H1 (cell line): Measurements from ENCODE around the gene GCAT. TPM values are rescaled to one million over a fixed set of nuclear protein-coding genes. Genes with fewer than 3 reads are reported as not detected.

Experiments used
- CEBPB ChIP-seq: IDR thresholded peaks from 2 replicates; pipeline ENCODE4 v1.6.1; 2012; ENCODE audit warnings: low read depth, low read length
- CTCF ChIP-seq, 3 experiments: IDR thresholded peaks; 1 replicate in 2 of 3; 2 replicates in 1 of 3; pipeline versions ENCODE4 v1.5.1 to v1.6.1; 2011; ENCODE audit warnings: low read length in 3 of 3, mild to moderate bottlenecking in 3 of 3, inconsistent platforms in 2 of 3, low read depth in 1 of 3, moderate library complexity in 1 of 3; ENCODE audit not compliant: insufficient read depth in 1 of 3; ENCODE audit errors: control extremely low read depth in 1 of 3
- HDAC2 ChIP-seq, 2 experiments: fragments of 300-600 bp in 1 of 2; sonication (generic) in 1 of 2; IDR thresholded peaks; 2 replicates each; pipeline ENCODE4 v1.6.1; 2011 to 2012; ENCODE audit warnings: low read depth in 2 of 2, low read length in 2 of 2, mild to moderate bottlenecking in 2 of 2, moderate library complexity in 2 of 2, borderline replicate concordance in 1 of 2, inconsistent platforms in 1 of 2
- JUN ChIP-seq: IDR thresholded peaks from 2 replicates; pipeline ENCODE4 v1.6.1; 2011; ENCODE audit warnings: low read depth, mild to moderate bottlenecking, improper control_type of control experiment, low read length
- KDM4A ChIP-seq: IDR thresholded peaks from one replicate; pipeline ENCODE4 v1.7.1; 2012; ENCODE audit warnings: low read depth, mild to moderate bottlenecking, moderate library complexity, low read length, inconsistent platforms; ENCODE audit not compliant: severe bottlenecking
- NANOG ChIP-seq: IDR thresholded peaks from 2 replicates; pipeline ENCODE4 v1.6.1; 2011; ENCODE audit warnings: low read length, low read depth, mild to moderate bottlenecking, inconsistent platforms; ENCODE audit not compliant: insufficient read depth, poor library complexity, severe bottlenecking
- SP2 ChIP-seq: IDR thresholded peaks from 2 replicates; pipeline ENCODE4 v1.6.1; 2012; ENCODE audit warnings: mild to moderate bottlenecking, low read length, inconsistent platforms
- TEAD4 ChIP-seq: IDR thresholded peaks from 2 replicates; pipeline ENCODE4 v1.6.1; 2012; ENCODE audit warnings: low read depth, low read length, inconsistent platforms, mixed read lengths
- ZNF274 ChIP-seq: IDR thresholded peaks from 2 replicates; pipeline ENCODE4 v1.7.0; 2012; ENCODE audit warnings: low read length, borderline replicate concordance; ENCODE audit errors: extremely low read depth
- polyA plus RNA-seq, 7 experiments: library from polyadenylated mRNA; depleted of rRNA in 3 of 7; stranded (reverse) in 5 of 7; unstranded in 2 of 7; fragments of >200 nt in 5 of 7; fragments of 200-250 nt in 2 of 7; gene quantifications; 1 replicate in 5 of 7; 2 replicates in 1 of 7; 4 replicates in 1 of 7; pipeline versions ENCODE4 v1.2.1 to v1.2.3, GENCODE V29; 2011 to 2013; ENCODE audit warnings: missing spikeins in 2 of 7, mixed read lengths in 2 of 7
- total RNA-seq: library from RNA; stranded (reverse); fragmentation: NEBNext Ultra II Directional; extraction: Animal tissue kit (Norgen Biotek cat#: 25700); gene quantifications from 2 replicates; pipeline ENCODE4 v1.2.1, GENCODE V29; 2021

GCAT gene
- total and polyA plus RNA-seq, 2 of the 8 experiments (the other 6 are each of a cell fraction or from before 2014, with no cell fraction given) = 24.3 to 47.5 TPM

- TF ChIP-seq CTCF (IDR thresholded peaks at IDR 0.05; ENCODE audit: control extremely low read depth in 1 of 3, insufficient read depth in 1 of 3, low read depth in 1 of 3, low read length in 3 of 3) (peak; percentile 55 to 78 (median 58)), JUN (no peak), TEAD4 (peak; percentile 92), CEBPB (no peak), SP2 (no peak), NANOG (no peak), HDAC2 (IDR thresholded peaks at IDR 0.05; ENCODE audit: borderline replicate concordance in 1 of 2, low read depth in 2 of 2, low read length in 2 of 2) (0 out of 4 replicates have a peak, but pooled peaks of 1 of the 2 experiments have one; percentile 5), KDM4A (no peak), ZNF274 (no peak)
These were observed 17.2 kb downstream of the GCAT start (continued) for GRCh38 chr22:37824674-37825641.
